Activated naive CD4-positive, alpha-beta T cell treated with anti-CD3 and anti-CD28 coated beads, Interleukin-2, amount 50 U/mL, for 72 hours (primary cell): ENCODE measurements around the gene FAM184B. TPM values are rescaled to one million over a fixed set of nuclear protein-coding genes. Genes with fewer than 3 reads are reported as not detected.
"Not testable (repeated sequence)": the region's sequence is repeated elsewhere in the genome, so short reads cannot be mapped to it uniquely, and the experiment has no call there.

ENCODE experiments used
- ATAC-seq, 2 donors: fragments of 150-1000 bp; cut with Tn5 transposase; 2 replicates each; pipeline ENCODE4 v1.10.0; 2021; ENCODE audit warnings: mild to moderate bottlenecking in 2 of 2, moderate library complexity in 2 of 2
- DNase-seq, 2 donors: peaks; one replicate each; pipeline ENCODE4 v3.0.0; 2021 to 2022; ENCODE audit warnings: low spot score in 2 of 2
- H3K27ac Mint-ChIP-seq, 2 donors: one replicate each; pipeline ENCODE4 v1.8.0; 2022; ENCODE audit warnings: mild to moderate bottlenecking in 2 of 2, mixed read lengths in 2 of 2
- H3K36me3 Mint-ChIP-seq, 2 donors: one replicate each; pipeline ENCODE4 v1.8.0; 2022; ENCODE audit warnings: mixed read lengths in 2 of 2
- H3K9me3 Mint-ChIP-seq, 2 donors: one replicate each; pipeline ENCODE4 v1.8.0; 2022; ENCODE audit warnings: mixed read lengths in 2 of 2
- total RNA-seq, 2 donors: library from RNA; stranded (reverse); gene quantifications; one replicate each; pipeline ENCODE4 v1.2.3, GENCODE V29; 2022

FAM184B gene
- total RNA-seq, 2 donors from 2014 or later: not detected

- ATAC-seq: no peak
- Mint-ChIP-seq H3K27ac (no peak overlapping the region), H3K9me3 (no peaks in the 10 kb centered on the region), H3K36me3 (no peaks in the 10 kb centered on the region)
- DNase-seq: no peak
These were observed 22.9 kb downstream of the FAM184B start for GRCh38 chr4:17758485-17758884.

DNA sequence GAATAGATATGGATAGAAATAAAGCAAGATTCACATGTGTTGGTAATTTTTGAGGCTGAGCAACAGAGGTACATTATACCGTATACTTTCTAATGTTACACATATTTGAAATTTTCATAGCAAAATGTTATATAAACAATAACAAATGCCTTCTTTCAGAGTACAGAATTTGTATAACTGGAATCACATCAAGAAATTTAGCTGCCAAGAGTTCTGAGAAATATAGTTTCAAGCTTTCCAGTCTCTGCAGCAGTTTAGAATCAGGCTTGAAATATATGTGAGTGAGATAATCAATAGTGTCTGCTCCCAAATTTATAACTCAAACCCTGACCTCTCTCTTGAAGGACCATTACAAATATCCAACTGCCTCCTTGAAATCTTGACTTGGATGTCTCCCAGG is 23.8 kb downstream of the FAM184B start:
- ATAC-seq (no peak), DNase-seq (no peak)
- no peaks in the 10 kb centered on the region for H3K36me3 Mint-ChIP-seq
- H3K9me3 Mint-ChIP-seq: no peaks in the 10 kb centered on the region
- H3K27ac Mint-ChIP-seq: no peak overlapping the region

DNA sequence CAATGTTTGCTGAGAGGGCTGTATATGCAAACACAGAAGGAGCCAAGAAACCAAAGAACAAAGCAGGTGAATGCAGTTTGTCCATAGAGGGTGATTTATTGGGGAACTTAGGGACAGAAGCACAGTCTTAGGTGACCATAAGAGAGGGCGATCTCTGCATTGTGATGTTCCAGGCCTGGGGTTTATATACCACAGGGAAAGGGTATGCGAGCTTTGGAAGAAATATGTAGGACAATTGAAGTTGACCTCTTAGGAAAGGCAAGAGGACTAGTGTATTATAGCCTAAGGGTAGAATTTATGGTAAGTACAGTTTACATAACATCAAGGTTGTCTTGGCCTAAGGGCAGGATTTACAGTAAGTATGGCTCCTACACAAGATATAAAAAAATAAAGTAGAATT is 27.8 kb downstream of the FAM184B start:
- Mint-ChIP-seq H3K9me3 (no peaks in the 10 kb centered on the region), H3K36me3 (no peaks in the 10 kb centered on the region), H3K27ac (no peak overlapping the region)
- DNase-seq (no peak), ATAC-seq (no peak)

DNA sequence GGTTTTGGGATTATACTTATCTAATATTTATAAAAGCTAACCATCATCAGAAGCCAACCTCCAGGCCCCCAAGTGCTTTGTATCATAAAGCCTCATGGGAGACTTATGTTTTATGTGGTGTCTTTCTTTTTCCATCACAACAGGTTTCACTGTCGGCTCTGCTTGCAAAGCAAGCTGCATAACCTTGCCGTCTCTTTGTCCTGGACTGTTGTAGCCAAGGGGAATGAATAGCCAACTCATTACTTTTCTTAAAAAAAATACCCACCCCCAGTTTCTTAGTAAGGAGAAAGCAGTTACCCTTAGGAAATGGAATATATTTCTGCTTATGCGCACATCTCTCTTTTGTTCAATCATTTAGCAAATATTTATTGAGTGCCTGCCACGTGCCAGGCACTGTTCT is 40.7 kb downstream of the FAM184B start:
- ATAC-seq (no peak), DNase-seq (no peak)
- H3K36me3 Mint-ChIP-seq: no peaks in the 10 kb centered on the region
- H3K9me3 Mint-ChIP-seq: peaks cover 0 to 5% of the 10 kb centered on the region in 2 donors
- no peak overlapping the region for H3K27ac Mint-ChIP-seq

DNA sequence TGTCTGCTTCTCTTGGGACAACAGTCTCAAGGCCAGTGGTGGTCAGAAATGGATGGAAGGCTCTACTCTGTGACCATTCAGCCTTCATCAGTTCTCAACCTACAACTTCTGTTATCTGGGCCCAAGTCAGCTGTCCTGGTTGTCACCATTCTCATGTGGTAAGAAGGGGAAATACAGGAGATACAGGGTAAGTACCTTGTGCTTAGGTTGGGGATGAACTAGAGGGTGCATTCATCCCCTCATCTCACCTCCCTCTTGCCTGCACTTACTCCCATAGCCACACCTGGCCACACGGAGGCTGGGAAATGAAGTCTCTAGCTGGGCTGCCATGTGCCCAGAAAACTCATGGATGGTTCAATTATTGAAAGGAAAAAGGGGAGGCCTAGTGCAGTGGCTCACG is 44.9 kb downstream of the FAM184B start:
- no peak for ATAC-seq
- Mint-ChIP-seq H3K27ac (no peak overlapping the region), H3K9me3 (peaks cover 0 to 11% of the 10 kb centered on the region in 2 donors), H3K36me3 (no peaks in the 10 kb centered on the region)
- no peak for DNase-seq

- DNase-seq (no peak), ATAC-seq (no peak)
- Mint-ChIP-seq H3K36me3 (peaks cover 20 to 33% of the 10 kb centered on the region in 2 donors), H3K27ac (no peak overlapping the region), H3K9me3 (peaks cover 17 to 18% of the 10 kb centered on the region in 2 donors)
These were observed 54.5 kb downstream of the FAM184B start for GRCh38 chr4:17726911-17727310.

GRCh38 chr4:17723648-17724047 is 57.8 kb downstream of the FAM184B start:
- DNase-seq: no peak
- peaks cover 6 to 9% of the 10 kb centered on the region in 2 donors for H3K9me3 Mint-ChIP-seq
- H3K27ac Mint-ChIP-seq: no peak overlapping the region
- no peak for ATAC-seq
- H3K36me3 Mint-ChIP-seq: peaks cover 14 to 19% of the 10 kb centered on the region in 2 donors

DNA sequence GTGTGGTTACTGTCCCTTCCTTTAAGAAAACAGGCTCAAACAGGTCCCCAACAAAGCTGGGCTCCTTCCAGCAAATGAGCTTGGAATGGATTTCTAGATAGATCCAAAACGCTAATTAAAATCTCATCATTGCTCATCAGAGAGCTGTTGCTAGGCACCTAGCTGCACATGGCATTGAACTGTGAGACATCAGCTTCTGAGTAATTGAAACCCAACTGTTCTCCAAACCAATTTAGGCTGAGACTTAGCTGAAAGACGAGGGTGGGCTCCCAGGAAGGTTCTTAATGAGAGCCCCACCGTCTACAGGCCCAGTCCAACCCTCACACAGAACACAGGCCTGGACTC is 59.1 kb downstream of the FAM184B start:
- ATAC-seq: no peak
- DNase-seq: no peak
- no peak overlapping the region for H3K27ac Mint-ChIP-seq
- H3K36me3 Mint-ChIP-seq: peaks cover 3 to 6% of the 10 kb centered on the region in 2 donors
- H3K9me3 Mint-ChIP-seq: peaks cover 0 to 2% of the 10 kb centered on the region in 2 donors

GRCh38 chr4:17721496-17722355 is 59.7 kb downstream of the FAM184B start:
- no peaks in the 10 kb centered on the region for H3K9me3 Mint-ChIP-seq

GRCh38 chr4:17719106-17719505 is 62.3 kb downstream of the FAM184B start:
- Mint-ChIP-seq H3K27ac (no peak overlapping the region), H3K9me3 (no peaks in the 10 kb centered on the region), H3K36me3 (no peaks in the 10 kb centered on the region)
- DNase-seq (no peak), ATAC-seq (no peak)

More at GRCh38 chr4:17721496-17722355, 59.7 kb downstream of the FAM184B start:
- DNase-seq (no peak), ATAC-seq (no peak)
- no peaks in the 10 kb centered on the region for H3K36me3 Mint-ChIP-seq
- no peak overlapping the region for H3K27ac Mint-ChIP-seq

DNA sequence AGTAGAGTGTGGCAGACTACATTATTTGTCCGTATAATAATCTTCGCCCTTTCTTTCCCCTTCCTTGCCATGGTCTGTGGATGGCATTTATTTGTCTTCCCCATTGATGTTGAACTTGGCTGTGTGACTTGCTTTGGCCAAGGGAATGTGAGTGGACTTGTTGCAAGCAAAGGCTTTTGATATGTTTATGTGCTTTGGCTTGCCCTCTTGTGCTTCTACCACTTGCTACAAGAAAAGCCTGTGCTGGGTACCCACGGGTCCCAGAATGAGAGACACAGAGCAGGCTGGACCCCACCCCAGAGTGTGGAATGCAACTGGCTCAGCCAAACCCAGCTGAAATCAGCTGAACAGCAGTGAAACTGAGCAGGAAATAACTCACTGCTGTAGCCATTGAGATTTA is 63.0 kb downstream of the FAM184B start:
- ATAC-seq (no peak), DNase-seq (no peak)
- Mint-ChIP-seq H3K36me3 (no peaks in the 10 kb centered on the region), H3K9me3 (no peaks in the 10 kb centered on the region), H3K27ac (no peak overlapping the region)

- Mint-ChIP-seq H3K9me3 (no peaks in the 10 kb centered on the region), H3K36me3 (no peaks in the 10 kb centered on the region), H3K27ac (no peak overlapping the region)
- ATAC-seq: no peak
- no peak for DNase-seq
These were observed 64.1 kb downstream of the FAM184B start for GRCh38 chr4:17717301-17717700.

- no peaks in the 10 kb centered on the region for H3K36me3 Mint-ChIP-seq
- ATAC-seq: no peak
These were observed 65.9 kb downstream of the FAM184B start for GRCh38 chr4:17715511-17715910.

DNA sequence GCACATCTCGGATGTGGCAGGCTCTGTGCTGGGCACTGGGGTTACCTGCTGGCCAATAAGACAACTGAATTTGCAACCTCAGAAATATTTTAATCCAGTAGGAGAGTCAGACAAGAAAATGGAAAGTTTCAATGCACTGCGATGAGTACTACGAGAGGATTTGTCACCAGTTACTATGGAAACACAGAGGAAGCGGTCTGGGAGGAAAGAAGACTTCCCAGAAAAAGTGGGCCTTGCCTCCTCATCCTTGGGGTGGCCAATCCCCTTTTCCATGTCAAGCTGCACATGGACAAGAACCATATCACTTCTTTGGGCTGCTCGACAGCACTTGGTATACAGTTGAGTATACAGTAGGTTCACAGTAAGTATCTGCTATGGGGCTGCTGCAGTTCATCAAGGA is 67.6 kb downstream of the FAM184B start:
- Mint-ChIP-seq H3K27ac (no peak overlapping the region), H3K36me3 (no peaks in the 10 kb centered on the region), H3K9me3 (no peaks in the 10 kb centered on the region)
- ATAC-seq (no peak), DNase-seq (no peak)

More at GRCh38 chr4:17715511-17715910, 65.9 kb downstream of the FAM184B start:
- Mint-ChIP-seq H3K9me3 (no peaks in the 10 kb centered on the region), H3K27ac (no peak overlapping the region)
- no peak for DNase-seq

GRCh38 chr4:17712166-17712565 is 69.3 kb downstream of the FAM184B start:
- DNase-seq (no peak), ATAC-seq (no peak)
- H3K36me3 Mint-ChIP-seq: no peaks in the 10 kb centered on the region
- no peaks in the 10 kb centered on the region for H3K9me3 Mint-ChIP-seq
- no peak overlapping the region for H3K27ac Mint-ChIP-seq

- DNase-seq, H3K36me3 Mint-ChIP-seq, H3K9me3 Mint-ChIP-seq: not testable (repeated sequence)
These were observed 70.2 kb downstream of the FAM184B start for GRCh38 chr4:17711206-17711605.

DNA sequence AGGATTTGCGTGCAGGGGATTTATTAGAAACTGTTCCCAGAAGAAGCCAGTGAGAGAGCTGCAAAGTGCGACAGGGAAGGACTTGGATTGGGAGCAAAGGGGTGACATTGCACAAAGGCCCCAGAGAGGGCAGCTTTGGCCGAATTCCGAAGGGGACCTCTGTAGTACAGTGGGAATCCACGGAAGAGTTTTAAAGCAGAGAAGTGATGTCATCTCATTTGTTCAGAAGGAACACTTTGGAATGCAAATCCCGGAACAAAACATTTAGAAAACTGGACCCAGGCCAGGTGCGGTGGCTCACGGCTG is 71.7 kb downstream of the FAM184B start:
- Mint-ChIP-seq H3K9me3 (no peaks in the 10 kb centered on the region), H3K27ac (no peak overlapping the region), H3K36me3 (no peaks in the 10 kb centered on the region)
- ATAC-seq (no peak), DNase-seq (no peak)

More at GRCh38 chr4:17711206-17711605, 70.2 kb downstream of the FAM184B start:
- ATAC-seq, H3K27ac Mint-ChIP-seq: not testable (repeated sequence)

DNA sequence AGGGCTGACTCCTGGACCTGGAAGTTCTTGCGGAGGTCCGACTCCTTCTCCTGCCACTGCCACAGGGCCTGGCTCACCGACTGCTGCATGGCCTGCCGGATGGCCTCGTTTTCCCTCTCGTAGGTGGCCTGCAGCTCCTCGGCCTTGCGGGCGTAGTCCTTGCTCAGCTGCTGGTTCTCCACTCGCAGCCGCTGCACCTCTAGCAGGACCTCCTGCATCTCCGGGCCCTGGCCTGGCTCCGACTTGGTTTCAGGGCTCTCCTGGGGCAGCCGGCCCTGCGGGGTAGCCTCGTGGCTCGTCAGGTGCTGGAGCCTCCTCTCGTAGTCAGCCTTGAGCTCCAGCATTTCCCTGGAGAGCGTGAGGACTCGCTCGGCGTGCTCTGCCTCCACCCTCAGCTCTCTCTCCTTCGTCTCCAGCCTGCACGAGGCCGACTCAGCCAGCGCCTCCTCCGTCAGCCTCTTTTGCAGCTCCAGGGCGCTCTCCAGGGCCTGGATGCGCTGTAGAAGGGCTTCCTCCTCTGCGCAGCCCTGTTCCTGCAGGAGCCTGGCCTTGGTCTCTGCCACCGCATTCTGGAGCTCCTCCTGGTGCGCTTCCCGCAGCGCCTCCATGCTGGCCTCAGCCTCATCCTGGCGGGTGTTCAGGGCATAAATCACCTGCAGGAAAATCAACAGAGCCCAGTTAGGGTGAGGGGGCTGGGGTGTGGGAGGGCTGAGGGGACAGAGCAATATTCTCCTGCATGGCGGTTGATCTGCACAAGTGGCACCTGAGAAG is 72.2 kb downstream of the FAM184B start:
- no peaks in the 10 kb centered on the region for H3K36me3 Mint-ChIP-seq
- H3K27ac Mint-ChIP-seq: no peak overlapping the region
- DNase-seq: no peak
- no peak for ATAC-seq
- H3K9me3 Mint-ChIP-seq: no peaks in the 10 kb centered on the region
